ENCODE measurements around the gene KIF5C. TPM values are rescaled to one million over a fixed set of nuclear protein-coding genes. Genes with fewer than 3 reads are reported as not detected.

KIF5C gene
- total RNA-seq, 1 experiment from 2014 or later: 0.21 TPM

DNA sequence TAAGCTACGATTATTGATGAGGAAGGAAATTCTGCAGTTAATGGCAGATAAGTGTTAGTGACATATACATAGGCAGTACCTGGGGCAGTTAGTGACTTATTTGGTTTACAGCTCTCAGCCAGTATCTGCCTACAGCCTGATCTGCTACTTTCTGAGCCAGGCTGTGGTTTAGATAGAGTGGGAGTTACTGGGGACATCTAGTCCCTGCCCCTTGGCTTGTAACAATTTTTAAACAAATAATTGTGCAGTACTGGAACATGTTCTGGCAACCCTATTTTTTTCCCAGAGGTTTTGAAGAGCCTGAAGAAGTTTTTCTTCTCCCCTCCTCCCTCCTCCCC, 2.3 kb downstream of the KIF5C start:
- BruUV-seq (replicated peaks): no TSS peak
- CTCF ChIA-PET: no interaction called here
- Mint-ChIP-seq H3K27me3 (ENCODE audit: insufficient read depth, unreplicated experiment) (peaks cover 30% of the 10 kb centered on the region), H3K4me3 (ENCODE audit: unreplicated experiment) (no peak overlapping the region), H3K27ac (ENCODE audit: low read depth, unreplicated experiment) (no peak overlapping the region), H3K9me3 (ENCODE audit: unreplicated experiment) (no peaks in the 10 kb centered on the region), H3K36me3 (ENCODE audit: insufficient read depth, unreplicated experiment) (no peaks in the 10 kb centered on the region), H3K4me1 (ENCODE audit: insufficient read depth, unreplicated experiment) (no peaks in the 10 kb centered on the region)
- intact Hi-C loops (cut with micrococcal nuclease): loop anchor here (5.0 kb wide), 1 partner anchor 235 kb away; the partner anchor contains the start of gene EPC2
- TF ChIP-seq, protein P1, sequence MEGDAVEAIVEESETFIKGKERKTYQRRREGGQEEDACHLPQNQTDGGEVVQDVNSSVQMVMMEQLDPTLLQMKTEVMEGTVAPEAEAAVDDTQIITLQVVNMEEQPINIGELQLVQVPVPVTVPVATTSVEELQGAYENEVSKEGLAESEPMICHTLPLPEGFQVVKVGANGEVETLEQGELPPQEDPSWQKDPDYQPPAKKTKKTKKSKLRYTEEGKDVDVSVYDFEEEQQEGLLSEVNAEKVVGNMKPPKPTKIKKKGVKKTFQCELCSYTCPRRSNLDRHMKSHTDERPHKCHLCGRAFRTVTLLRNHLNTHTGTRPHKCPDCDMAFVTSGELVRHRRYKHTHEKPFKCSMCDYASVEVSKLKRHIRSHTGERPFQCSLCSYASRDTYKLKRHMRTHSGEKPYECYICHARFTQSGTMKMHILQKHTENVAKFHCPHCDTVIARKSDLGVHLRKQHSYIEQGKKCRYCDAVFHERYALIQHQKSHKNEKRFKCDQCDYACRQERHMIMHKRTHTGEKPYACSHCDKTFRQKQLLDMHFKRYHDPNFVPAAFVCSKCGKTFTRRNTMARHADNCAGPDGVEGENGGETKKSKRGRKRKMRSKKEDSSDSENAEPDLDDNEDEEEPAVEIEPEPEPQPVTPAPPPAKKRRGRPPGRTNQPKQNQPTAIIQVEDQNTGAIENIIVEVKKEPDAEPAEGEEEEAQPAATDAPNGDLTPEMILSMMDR (IDR thresholded peaks at IDR 0.05; ENCODE audit: unreplicated experiment): no peak
- POLR2A ChIA-PET: no interaction called here
- no peak for DNase-seq (ENCODE audit: unreplicated experiment)

DNA sequence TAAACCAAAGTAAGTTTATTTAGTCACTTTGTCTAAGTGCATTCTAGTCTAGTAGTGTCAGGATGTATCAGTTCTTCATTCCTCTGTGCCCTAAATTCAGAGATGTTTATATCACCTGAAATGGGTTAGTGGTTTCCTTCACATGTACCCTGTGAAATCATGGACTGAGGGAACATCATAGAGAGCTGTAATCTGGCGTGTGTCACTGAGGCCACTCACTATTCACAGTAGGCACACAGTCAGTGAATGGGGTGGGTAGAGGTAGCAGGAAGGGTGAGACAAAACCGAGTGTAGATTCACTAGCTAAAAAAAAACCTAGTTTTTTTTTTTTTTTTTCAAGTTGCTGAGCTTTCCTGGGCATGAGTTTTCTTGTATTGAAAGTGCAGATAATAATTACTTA, 5.6 kb downstream of the KIF5C start:
- TF ChIP-seq, protein P1 (IDR thresholded peaks at IDR 0.05; ENCODE audit: unreplicated experiment): no peak
- Mint-ChIP-seq H3K4me3 (ENCODE audit: unreplicated experiment) (no peak overlapping the region), H3K9me3 (ENCODE audit: unreplicated experiment) (no peaks in the 10 kb centered on the region), H3K36me3 (ENCODE audit: insufficient read depth, unreplicated experiment) (no peaks in the 10 kb centered on the region), H3K4me1 (ENCODE audit: insufficient read depth, unreplicated experiment) (no peaks in the 10 kb centered on the region), H3K27ac (ENCODE audit: low read depth, unreplicated experiment) (no peak overlapping the region), H3K27me3 (ENCODE audit: insufficient read depth, unreplicated experiment) (peaks cover 30% of the 10 kb centered on the region)
- intact Hi-C loops (cut with micrococcal nuclease): no loop called here
- ChIA-PET CTCF (interaction anchor here (0.6 to 0.9 kb wide), 3 partner anchors 95 to 243 kb away, joined by 3 to 4 read pairs (median 4); no protein-coding TSS in a partner anchor), POLR2A (no interaction called here)
- BruUV-seq (replicated peaks): no TSS peak
- no peak for DNase-seq (ENCODE audit: unreplicated experiment)

- no peak overlapping the region for H3K4me3 Mint-ChIP-seq (ENCODE audit: unreplicated experiment)
- no peaks in the 10 kb centered on the region for H3K4me1 Mint-ChIP-seq (ENCODE audit: insufficient read depth, unreplicated experiment)
- no peaks in the 10 kb centered on the region for H3K9me3 Mint-ChIP-seq (ENCODE audit: unreplicated experiment)
- BruUV-seq (replicated peaks): no TSS peak
- no peak overlapping the region for H3K27ac Mint-ChIP-seq (ENCODE audit: low read depth, unreplicated experiment)
- H3K27me3 Mint-ChIP-seq (ENCODE audit: insufficient read depth, unreplicated experiment): peaks cover 20% of the 10 kb centered on the region
- H3K36me3 Mint-ChIP-seq (ENCODE audit: insufficient read depth, unreplicated experiment): no peaks in the 10 kb centered on the region
- TF ChIP-seq, protein P1 (IDR thresholded peaks at IDR 0.05; ENCODE audit: unreplicated experiment): no peak
- intact Hi-C loops (cut with micrococcal nuclease): no loop called here
- ChIA-PET POLR2A (interaction anchor here (0.6 kb wide), 1 partner anchor 1305 kb away, joined by 3 read pairs; no protein-coding TSS in a partner anchor), CTCF (interaction anchor here (0.7 kb wide), 1 partner anchor 75 kb away, joined by 3 read pairs; no protein-coding TSS in a partner anchor)
- DNase-seq (ENCODE audit: unreplicated experiment): no peak
These were observed 7.0 kb downstream of the KIF5C start for GRCh38 chr2:148882051-148882450.

DNA sequence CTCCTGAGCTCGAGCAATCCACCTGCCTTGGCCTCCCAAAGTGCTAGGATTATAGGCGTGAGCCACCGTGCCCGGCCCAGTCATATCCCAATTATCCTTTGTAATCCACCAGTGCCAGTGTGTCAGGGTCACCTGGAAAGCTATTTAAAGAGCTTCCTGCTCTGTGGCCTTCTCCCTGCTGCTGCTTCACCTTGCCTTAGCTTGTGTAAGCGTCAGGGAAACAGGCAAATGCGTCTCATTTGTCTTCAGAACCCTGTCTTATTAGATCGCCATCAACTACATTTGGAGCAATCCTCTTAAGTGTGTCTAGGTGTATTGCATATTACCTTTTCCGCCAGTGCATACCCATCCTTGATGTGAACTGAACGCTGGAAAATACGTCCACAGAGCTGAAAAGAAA, 10.2 kb downstream of the KIF5C start:
- intact Hi-C loops (cut with micrococcal nuclease): no loop called here
- BruUV-seq (replicated peaks): no TSS peak
- DNase-seq (ENCODE audit: unreplicated experiment): no peak
- Mint-ChIP-seq H3K27me3 (ENCODE audit: insufficient read depth, unreplicated experiment) (peaks cover 20% of the 10 kb centered on the region), H3K9me3 (ENCODE audit: unreplicated experiment) (no peaks in the 10 kb centered on the region), H3K36me3 (ENCODE audit: insufficient read depth, unreplicated experiment) (no peaks in the 10 kb centered on the region), H3K4me3 (ENCODE audit: unreplicated experiment) (no peak overlapping the region), H3K27ac (ENCODE audit: low read depth, unreplicated experiment) (no peak overlapping the region), H3K4me1 (ENCODE audit: insufficient read depth, unreplicated experiment) (no peaks in the 10 kb centered on the region)
- ChIA-PET POLR2A (no interaction called here), CTCF (no interaction called here)
- TF ChIP-seq, protein P1 (IDR thresholded peaks at IDR 0.05; ENCODE audit: unreplicated experiment): no peak

All from MCF 10A (cell line).